ENCODE measurements around the gene CACHD1. TPM values are rescaled to one million over a fixed set of nuclear protein-coding genes. Genes with fewer than 3 reads are reported as not detected.
"Not testable (repeated sequence)": the region's sequence is repeated elsewhere in the genome, so short reads cannot be mapped to it uniquely, and the experiment has no call there.

CACHD1 gene
- total RNA-seq, 1 donor from 2014 or later, result 5.9 TPM

- no peak overlapping the region for H3K4me3 ChIP-seq (ENCODE audit: low read depth, low read length)
- no peak for TF ChIP-seq CTCF (conservative IDR thresholded peaks at IDR 0.05; ENCODE audit: low read depth, low read length)
- DNase-seq (ENCODE audit: low read depth), result no peak
Measured at GRCh38 chr1:64511044-64511443, 41.1 kb downstream of the CACHD1 start.

- H3K4me3 ChIP-seq (ENCODE audit: low read depth, low read length); DNase-seq (ENCODE audit: low read depth): not testable (repeated sequence)
Measured at GRCh38 chr1:64512206-64512605, 42.3 kb downstream of the CACHD1 start.

DNA sequence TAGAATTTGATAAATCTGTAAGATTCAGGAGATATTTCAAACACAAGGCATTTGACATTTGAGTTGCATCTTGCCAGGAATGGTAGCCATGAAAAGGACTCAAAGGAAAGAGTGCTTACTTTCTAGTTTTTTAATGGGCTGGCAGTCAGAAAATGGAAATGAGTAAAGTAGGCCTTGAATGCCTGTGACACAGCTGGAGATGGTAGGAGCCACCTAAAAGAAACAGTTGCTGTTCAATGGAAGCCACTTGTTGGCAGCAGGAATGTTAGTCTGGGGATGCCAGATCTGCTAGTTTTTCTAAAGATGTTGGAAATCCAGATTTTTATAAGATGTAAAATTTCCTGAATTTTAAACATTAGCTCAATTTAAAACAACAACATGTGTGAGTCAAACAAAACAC lies 43.6 kb downstream of the CACHD1 start:
- H3K4me3 ChIP-seq (ENCODE audit: low read depth, low read length), result no peak overlapping the region
- DNase-seq (ENCODE audit: low read depth), result no peak
- no peak for TF ChIP-seq CTCF (conservative IDR thresholded peaks at IDR 0.05; ENCODE audit: low read depth, low read length)

- no peak for DNase-seq (ENCODE audit: low read depth)
- H3K4me3 ChIP-seq (ENCODE audit: low read depth, low read length), result no peak overlapping the region
- TF ChIP-seq CTCF (conservative IDR thresholded peaks at IDR 0.05; ENCODE audit: low read depth, low read length), result no peak
Measured at GRCh38 chr1:64514197-64514765, 44.4 kb downstream of the CACHD1 start.

DNA sequence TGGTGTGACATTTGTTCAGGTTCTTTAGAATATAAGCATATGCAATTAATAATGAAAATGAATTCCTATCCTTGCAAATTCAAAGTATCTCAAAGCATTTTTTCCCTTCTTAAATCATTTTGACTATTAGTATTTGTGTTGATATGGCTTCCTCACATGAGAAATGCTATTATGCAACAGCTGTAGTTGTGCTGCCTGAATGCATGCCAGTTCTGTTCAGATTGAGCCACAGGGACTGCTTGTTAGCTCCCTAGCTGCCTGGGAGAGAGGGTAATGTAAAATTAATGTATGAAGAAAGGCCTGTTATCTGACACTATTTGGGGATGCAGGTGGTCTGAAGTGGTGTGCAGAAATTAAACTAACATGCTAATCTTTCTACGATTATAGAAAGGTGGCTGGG lies 45.5 kb downstream of the CACHD1 start:
- no peak for DNase-seq (ENCODE audit: low read depth)
- no peak overlapping the region for H3K4me3 ChIP-seq (ENCODE audit: low read depth, low read length)
- TF ChIP-seq CTCF (conservative IDR thresholded peaks at IDR 0.05; ENCODE audit: low read depth, low read length), result no peak

DNA sequence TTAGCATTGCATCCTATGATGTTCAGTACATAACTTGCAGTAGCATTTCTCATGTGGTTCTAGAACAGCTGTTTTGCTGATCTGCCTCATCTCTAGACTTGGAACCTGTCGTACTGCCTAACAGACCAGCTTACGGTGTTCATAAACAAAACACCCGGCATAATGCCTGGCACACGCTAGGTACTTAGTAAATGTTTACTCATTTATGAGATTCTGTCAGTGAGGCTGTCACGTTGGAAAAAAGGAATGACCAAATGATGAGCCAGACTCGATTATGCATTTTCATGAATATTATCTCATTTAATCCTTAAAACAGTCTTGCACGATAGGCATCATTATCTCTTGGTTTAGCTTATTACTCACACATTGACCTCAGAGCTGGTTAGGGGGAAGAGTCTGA lies 46.4 kb downstream of the CACHD1 start:
- no peak for DNase-seq (ENCODE audit: low read depth)

DNA sequence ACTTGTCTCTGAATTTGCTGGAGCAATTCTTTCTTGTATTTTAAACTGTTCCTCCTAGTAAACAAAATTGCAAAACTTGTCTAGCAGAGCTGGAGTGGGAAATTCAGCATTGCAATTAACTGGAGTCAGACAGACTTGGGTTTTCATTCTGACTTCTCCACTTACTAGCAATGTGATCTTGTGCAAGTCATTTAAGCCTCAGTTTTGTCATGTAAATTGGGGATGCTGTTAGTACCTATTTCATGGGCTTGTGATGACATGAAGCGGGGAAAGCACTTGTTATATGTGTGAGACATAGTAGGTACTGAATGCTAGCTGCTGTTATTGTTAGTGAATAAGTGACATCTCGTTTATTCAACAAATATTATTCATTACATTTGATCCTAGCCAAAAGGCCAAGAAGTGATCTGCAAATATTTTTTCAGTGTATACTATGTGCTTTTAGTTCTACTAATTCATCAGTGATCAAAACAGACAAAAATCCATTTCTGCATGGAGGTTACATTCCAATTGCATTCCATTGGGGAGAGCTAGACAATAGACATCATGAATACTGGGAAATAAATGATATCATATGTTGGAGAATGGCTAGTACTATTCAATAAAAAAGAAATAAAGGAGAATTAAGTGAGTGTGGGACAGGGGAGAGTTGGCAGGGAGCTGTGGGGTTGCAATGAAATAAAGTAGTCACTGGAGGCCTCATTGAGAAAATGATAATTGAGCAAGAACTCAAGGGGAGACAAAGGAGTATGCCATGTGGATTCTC lies 47.1 kb downstream of the CACHD1 start:
- no peak for TF ChIP-seq CTCF (conservative IDR thresholded peaks at IDR 0.05; ENCODE audit: low read depth, low read length)
- H3K4me3 ChIP-seq (ENCODE audit: low read depth, low read length), result no peak overlapping the region
- DNase-seq (ENCODE audit: low read depth), result no peak

More for the DNA sequence above, 46.4 kb downstream of the CACHD1 start:
- TF ChIP-seq CTCF (conservative IDR thresholded peaks at IDR 0.05; ENCODE audit: low read depth, low read length), result no peak
- no peak overlapping the region for H3K4me3 ChIP-seq (ENCODE audit: low read depth, low read length)
